Stimulated activated CD8-positive, alpha-beta memory T cell treated with anti-CD3 and anti-CD28 coated beads, Interleukin-15, amount 100 ng/mL, for 24 hours (primary cell): ENCODE measurements around the gene ACTN4.

Source experiments
- DNase-seq: peaks from one replicate; pipeline ENCODE4 v3.0.0-alpha.2; 2020; ENCODE audit warnings: low read depth

The ACTN4 gene

GRCh38 chr19:38695832-38696728 is 48.6 kb downstream of the ACTN4 start:
- no peak for DNase-seq

GRCh38 chr19:38696729-38697055 is 49.2 kb downstream of the ACTN4 start:
- no peak for DNase-seq

- DNase-seq, result no peak
Measured at GRCh38 chr19:38697197-38697596, 49.7 kb downstream of the ACTN4 start.

- DNase-seq, result no peak
Measured at GRCh38 chr19:38697641-38698071, 50.2 kb downstream of the ACTN4 start.

GRCh38 chr19:38698225-38699026 is 51.0 kb downstream of the ACTN4 start:
- no peak for DNase-seq

GRCh38 chr19:38699027-38699346 is 51.5 kb downstream of the ACTN4 start:
- no peak for DNase-seq

GRCh38 chr19:38699647-38700349 is 52.3 kb downstream of the ACTN4 start:
- no peak for DNase-seq

- no peak for DNase-seq
Measured at GRCh38 chr19:38700350-38700901, 53.0 kb downstream of the ACTN4 start.

- no peak for DNase-seq
Measured at GRCh38 chr19:38700902-38701454, 53.5 kb downstream of the ACTN4 start.

GRCh38 chr19:38701455-38702063 is 54.1 kb downstream of the ACTN4 start:
- no peak for DNase-seq

GRCh38 chr19:38702278-38702677 is 54.8 kb downstream of the ACTN4 start:
- no peak for DNase-seq

- DNase-seq, result no peak
Measured at GRCh38 chr19:38703509-38703908, 56.1 kb downstream of the ACTN4 start.

GRCh38 chr19:38704488-38705026 is 57.1 kb downstream of the ACTN4 start:
- DNase-seq, result no peak

- DNase-seq, result no peak
Measured at GRCh38 chr19:38705197-38706019, 58.0 kb downstream of the ACTN4 start.

- DNase-seq, result no peak
Measured at GRCh38 chr19:38706792-38707511, 59.5 kb downstream of the ACTN4 start.

GRCh38 chr19:38707512-38708114 is 60.2 kb downstream of the ACTN4 start:
- DNase-seq, result no peak

GRCh38 chr19:38708413-38709024 is 61.1 kb downstream of the ACTN4 start:
- no peak for DNase-seq

- DNase-seq, result no peak
Measured at GRCh38 chr19:38709119-38709518, 61.7 kb downstream of the ACTN4 start.
